ENCODE results near the gene MACROD2.
A peak's percentile ranks its signal among the peaks of the same experiment; 100 is the strongest.

MACROD2 gene

DNA sequence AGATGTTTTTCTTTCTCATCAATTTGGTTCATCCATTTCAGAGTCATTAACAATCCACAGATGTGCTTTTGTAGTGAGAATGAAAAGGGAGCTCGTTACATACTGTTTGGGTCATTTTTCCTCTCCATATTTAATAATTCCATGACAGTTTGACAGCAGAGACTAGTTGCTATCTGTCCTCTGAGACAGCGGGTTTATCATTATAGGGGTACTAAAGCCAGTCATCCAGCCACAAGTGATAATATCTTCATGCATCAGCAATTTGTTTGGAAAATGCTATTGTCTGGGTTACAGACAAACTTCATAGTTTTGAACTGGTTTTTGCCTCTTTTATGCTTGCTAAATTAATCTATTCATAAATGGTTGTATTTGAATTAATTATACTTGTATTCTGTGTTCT is 692.7 kb downstream of the MACROD2 start:
- FAIRE-seq = no peak
- no peak for DNase-seq (ENCODE audit: insufficient read length, low spot score)

DNA sequence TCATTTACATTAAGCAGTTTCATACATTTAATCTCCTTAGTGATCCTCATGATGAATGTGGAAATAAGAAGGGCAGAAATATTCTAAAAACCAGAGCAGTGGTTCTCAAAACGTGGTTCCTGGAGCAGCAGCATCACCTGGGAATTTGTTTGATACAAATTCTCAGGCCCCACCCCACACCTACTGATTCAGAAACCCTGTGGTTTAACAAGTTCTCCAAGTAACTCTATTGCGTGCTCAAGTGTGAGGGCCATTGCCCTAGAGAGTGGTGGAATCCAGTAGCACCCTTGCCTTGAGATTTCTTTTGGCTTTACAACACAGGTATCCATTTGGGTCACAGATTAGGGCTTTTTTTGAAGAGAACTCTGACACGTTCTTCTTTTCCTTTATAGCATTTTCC is 696.7 kb downstream of the MACROD2 start:
- DNase-seq (ENCODE audit: insufficient read length, low spot score) (no peak), FAIRE-seq (no peak)

DNA sequence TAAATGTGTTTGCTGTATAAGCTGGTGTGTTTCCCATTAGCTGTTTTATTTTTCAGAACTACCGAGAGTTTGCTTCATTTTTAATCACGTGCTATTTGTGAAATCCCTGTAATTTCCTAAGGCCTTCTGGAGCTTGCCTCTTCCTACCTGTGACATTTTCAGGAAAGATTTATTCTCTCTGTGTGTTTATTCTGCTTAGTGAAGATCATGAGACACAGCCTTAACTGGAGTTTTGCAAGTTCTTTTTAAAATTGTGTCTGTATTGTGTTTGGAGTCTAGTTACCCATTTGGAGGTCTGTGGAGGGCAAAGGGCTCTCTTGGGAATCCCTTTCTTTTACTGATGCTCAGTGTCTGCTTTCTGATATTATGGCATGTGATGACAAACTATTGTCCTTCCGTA is 701.2 kb downstream of the MACROD2 start:
- no peak for FAIRE-seq
- DNase-seq (ENCODE audit: insufficient read length, low spot score) = no peak

DNA sequence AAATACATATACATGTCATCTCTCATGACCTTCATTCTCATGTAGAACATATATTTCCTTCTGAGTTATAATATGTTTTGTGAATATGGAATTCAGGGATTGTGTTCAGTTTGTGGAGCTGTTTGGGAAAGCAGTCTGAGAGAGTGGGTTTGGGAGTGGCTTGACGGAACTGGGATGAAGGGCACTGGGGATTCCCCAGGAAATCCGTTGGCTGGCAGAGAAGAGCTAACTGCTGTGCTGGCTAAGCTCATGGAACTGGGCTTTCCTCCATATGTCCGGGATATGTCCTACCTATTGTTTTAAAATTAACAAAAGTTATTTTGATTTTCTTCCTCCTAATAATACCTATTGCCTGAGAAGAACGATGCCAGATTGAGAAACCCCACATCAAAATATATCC is 701.6 kb downstream of the MACROD2 start:
- no peak for FAIRE-seq
- no peak for DNase-seq (ENCODE audit: insufficient read length, low spot score)

DNA sequence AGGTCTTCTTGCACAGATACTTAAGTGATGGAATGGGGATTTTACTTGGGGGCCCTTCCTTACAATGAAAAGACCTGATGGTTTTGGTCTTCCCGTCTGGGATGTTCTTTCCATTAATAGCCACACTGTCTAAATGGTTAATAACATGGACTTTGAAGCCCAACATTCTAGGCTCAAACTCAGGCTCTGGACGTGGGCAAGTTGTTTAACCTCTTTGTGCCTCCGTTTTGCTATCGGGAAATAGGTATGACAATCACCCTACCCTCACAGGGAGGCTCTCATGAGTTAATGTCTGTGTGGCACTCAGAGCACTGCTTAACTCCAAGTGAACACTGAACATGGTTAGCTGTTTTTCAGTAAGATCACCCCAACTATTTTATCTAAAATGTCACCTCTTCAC is 702.8 kb downstream of the MACROD2 start:
- no peak for FAIRE-seq
- DNase-seq (ENCODE audit: insufficient read length, low spot score) = no peak

DNA sequence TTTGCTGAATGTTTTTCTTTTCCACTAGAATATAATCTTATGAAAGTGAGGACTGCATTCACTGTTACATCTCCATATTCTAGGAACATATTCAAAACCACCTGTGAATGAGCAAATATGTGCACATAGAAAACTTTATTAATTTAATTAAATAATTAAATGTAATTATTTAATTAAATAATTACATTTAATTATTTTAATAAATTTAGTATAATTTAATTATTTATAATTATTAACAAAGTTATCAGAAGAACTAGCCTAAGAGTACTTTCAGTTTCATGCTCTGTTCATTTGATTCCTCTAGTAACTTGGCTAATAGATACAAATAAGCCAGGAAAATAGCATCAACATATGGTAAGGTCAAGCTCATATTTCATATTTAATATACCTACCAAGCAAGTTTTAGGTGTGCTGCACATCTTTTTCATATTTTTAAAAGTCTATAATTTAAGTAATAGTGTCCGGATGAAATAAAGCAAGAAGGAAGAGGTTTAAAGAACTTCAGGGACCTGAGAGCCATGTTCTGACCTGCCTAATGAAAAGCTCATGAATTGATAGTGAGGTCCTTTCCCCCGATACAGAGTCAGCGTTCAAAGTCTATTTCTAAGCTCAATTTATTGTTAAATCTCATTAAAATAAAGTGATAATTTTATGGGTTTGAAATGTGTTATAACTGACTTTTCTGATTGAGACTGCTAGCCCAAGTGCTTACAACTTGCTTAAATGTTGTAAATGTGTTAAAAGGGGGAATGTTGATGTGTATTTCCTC is 703.5 kb downstream of the MACROD2 start:
- FAIRE-seq = no peak
- DNase-seq (ENCODE audit: insufficient read length, low spot score) = no peak

DNA sequence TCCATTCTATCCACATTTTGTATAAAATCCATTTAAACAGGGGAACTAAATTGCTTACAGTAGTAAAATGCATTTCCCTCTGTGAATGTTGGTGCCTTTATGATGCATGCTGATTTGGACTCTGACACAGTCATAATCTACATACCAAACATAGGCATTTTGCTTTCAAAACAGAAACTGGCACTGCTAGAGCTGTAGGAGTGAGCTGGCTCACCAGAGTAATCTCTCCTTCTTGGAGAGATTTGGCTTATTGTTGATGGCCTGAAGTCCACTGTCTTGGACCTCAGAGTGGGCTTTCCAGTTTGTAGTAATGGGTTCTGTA is 705.3 kb downstream of the MACROD2 start:
- DNase-seq (ENCODE audit: insufficient read length, low spot score) (no peak), FAIRE-seq (peak; percentile 40)

DNA sequence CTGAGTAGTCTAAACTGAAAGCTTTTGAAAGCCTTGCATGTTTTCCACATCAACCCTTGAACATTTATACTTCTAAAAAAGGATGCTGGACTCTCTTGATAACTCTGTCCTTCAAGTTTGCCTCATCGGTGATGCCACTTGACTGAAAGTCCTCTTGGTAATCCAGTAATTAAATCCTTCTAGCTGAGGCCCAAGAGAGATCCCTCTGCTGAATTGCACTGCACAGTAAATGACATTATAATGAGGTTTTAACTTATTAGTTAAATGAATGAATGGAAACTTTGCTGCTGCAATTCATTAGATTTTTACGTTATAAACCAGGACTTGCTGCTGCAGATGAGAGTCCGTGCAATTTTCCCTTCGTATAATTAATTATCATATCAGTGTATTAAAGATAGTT is 706.0 kb downstream of the MACROD2 start:
- FAIRE-seq (no peak), DNase-seq (ENCODE audit: insufficient read length, low spot score) (no peak)

DNA sequence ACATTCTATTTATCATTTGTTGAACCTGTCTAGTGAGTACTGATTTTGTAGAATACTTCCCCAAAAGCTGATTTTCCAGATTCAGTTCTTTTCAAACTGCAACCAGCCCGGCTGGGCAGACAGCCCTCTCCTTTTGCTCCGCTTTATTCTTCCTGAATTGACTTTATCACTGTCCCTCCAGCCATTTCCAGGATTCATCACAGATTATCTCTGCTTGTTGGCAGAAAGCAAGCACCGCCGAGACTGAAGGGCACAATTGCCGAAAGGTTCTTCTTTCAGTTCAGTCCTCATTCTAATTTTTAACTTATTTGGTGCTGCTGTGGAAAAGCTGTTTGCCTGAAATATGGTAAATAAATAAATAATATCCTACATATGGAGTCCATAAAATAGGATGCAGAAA is 711.2 kb downstream of the MACROD2 start:
- no peak for FAIRE-seq

DNA sequence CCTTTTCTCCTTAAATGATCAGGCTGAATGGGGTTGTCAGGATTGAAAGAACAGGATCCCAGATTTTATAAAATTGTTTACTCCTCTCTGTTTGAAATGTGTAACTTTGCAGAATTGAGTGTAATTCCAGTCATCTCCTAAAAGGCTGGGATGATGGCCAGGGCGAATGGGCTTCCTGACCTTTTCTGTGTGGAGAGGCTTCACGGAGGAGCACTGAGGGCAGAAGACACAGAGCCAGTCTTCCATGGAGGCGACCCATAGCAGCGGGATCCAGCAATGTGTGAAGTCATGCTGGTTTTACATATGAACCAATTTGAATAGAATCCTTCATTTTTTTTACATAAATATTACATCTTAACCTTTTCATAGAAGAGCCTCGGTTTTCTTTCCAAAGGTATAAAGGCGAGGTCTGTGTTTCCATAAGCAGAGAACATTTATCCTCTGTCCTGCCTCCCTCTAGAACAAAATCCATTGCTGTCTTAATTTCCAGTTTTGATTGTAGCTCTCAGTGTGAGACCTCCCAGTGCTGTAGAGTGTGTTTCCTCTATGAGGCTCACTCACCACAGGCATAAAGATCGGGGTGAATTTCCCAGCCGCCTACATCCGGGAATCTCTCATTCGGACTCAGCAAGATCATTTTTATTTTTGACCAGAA is 711.8 kb downstream of the MACROD2 start:
- DNase-seq (ENCODE audit: insufficient read length, low spot score) (no peak), FAIRE-seq (no peak)

More for the DNA sequence above, 711.2 kb downstream of the MACROD2 start:
- no peak for DNase-seq (ENCODE audit: insufficient read length, low spot score)

DNA sequence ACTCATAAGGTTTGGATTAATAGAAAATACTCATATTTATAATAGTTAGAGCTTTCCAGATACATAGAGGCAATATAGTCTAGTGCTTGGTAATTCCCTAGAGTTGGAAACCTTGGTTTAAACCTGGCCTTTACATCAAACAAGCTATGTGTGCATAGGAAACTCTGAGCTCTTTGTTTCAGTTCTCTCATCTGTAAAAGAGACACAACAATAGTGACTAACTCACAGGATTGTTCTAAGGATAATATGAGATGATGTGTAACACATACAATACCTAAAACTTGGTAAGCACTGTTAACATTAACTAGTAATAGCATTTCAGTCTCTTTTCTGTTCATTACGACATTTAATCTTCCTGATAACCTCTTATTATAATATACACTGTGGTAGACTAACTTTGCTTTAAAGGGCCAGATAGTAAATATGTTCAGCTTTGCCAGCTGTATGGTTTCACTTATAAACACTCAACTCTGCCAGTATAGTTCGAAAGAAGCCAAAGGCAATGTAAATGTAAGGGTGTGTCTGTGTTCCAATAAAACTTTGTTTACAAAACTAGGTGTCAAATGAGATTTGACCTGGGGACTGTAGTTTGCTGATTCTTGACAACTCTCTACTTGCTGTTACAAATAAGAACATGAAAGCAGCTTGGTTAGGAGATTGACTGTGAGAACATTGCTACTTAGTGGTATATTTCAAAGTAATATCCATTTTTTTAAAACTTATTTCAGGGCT is 712.7 kb downstream of the MACROD2 start:
- DNase-seq (ENCODE audit: insufficient read length, low spot score) (no peak), FAIRE-seq (no peak)

DNA sequence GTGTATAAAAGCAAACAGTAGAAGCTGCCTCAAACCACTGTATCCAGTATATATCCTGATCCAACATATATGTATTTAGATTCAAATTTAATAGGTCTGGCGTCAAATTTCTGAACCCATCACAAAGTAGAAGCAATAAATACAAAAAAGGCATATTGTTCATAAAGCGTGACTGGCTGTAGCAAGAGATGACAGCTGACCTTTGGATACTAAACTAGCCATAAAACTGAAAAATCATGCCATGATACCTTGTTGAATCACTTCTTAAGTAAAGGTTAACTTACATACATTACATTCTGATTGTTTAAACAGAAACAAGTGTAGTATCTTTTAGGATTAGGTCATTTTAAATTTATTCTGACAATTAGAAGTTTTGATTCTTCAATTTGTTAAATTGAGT is 714.1 kb downstream of the MACROD2 start:
- DNase-seq (ENCODE audit: insufficient read length, low spot score) (no peak), FAIRE-seq (no peak)

DNA sequence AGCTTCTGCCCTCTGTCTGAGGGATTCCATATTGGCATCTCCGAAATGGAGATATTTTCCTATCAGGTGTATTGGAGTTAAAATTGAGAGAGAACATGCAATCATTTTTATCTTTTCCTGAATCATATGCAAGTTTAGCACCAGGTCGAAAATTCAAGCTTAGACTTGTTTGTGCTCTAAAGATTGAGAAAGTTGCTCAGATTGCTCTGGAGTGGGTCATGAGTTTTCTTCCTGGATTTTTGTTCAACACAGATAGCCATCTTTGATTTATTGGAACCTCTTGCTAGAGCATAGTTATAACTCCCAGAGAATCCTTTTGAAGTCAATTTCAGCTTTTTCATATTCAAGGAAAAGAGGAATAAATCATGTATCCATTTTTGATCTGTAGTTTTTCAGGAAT is 715.6 kb downstream of the MACROD2 start:
- FAIRE-seq = no peak

DNA sequence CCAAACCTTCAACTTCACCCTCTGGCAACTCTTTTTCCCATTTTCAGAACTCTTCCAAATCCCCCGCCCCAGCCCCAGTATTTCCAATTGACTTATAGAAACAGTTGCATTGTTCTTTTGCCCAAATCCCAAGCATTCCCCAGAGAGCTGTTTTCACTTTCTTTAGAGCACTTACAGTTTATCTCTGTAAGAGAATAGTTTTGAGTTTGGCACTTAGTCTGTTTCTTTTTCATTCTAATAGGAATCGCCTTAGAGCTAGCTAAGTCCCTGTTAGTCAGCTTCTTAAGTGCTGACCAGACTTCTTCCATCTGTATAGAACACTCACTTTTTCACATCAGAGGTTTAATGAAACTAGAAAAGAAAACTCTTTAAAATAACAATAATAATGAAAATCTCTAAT is 716.3 kb downstream of the MACROD2 start:
- FAIRE-seq (no peak), DNase-seq (ENCODE audit: insufficient read length, low spot score) (no peak)

More for the DNA sequence above, 715.6 kb downstream of the MACROD2 start:
- DNase-seq (ENCODE audit: insufficient read length, low spot score) = no peak

DNA sequence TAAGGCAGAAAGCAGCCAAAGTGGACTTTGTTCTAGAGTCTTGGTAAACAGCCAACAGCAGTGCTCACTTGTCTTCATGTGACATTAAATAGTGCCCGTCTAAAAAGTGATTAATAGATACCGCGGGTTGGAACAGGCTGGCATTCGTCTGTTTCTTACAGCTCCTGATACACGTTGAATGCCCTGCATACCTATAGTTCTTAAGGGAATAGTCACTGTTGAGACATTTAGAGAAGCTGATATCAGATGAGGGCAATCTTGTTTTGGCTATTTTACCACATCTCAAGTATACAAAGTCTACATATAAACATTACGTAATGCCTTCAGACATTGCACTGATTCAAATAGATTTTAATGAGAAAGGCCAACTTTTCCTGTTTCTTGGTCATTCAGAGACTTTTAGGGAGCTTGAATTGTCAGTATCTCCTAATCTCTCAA is 717.0 kb downstream of the MACROD2 start:
- FAIRE-seq (no peak), DNase-seq (ENCODE audit: insufficient read length, low spot score) (no peak)

DNA sequence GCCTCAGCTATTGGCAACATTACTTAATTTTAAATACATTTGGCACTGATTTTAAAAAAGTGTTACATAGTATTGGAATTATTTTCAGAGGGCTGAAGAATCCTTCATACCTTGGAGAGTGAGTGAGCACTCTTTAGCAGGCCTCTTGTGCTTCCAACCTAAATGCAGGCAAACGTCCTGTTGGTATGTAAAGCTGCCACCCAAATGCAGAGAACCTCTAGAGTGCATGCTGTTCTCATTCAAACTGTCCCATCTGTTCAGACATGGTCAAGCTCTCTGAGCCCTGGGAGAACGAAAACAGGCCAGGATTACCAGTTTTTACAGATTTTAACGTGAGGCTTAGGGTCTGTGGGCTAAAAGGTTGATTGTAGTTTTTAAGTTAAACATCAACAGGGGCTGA is 720.1 kb downstream of the MACROD2 start:
- no peak for DNase-seq (ENCODE audit: insufficient read length, low spot score)
- no peak for FAIRE-seq

DNA sequence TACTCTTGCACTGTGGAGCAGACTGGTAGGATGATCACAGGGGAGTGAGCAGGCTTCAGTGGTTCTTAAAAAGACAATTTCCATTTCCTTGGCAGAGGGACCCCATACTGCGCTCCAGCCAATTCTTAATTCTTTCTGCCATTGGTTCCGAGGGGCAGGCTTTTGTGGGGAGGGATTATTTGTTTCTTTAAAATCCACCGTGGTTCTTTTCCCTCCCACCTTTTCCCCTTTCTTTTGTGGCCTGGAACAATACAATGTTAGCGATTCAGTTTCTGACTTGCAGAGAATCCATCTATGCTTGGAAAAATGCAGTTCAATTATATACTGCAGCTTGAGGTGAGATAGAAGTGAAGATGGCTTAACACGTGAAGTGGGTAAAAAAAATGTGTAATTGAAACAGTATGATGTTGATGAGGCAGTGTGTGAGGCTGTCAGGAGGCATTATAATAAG is 721.1 kb downstream of the MACROD2 start:
- DNase-seq (ENCODE audit: insufficient read length, low spot score) (no peak), FAIRE-seq (no peak)

DNA sequence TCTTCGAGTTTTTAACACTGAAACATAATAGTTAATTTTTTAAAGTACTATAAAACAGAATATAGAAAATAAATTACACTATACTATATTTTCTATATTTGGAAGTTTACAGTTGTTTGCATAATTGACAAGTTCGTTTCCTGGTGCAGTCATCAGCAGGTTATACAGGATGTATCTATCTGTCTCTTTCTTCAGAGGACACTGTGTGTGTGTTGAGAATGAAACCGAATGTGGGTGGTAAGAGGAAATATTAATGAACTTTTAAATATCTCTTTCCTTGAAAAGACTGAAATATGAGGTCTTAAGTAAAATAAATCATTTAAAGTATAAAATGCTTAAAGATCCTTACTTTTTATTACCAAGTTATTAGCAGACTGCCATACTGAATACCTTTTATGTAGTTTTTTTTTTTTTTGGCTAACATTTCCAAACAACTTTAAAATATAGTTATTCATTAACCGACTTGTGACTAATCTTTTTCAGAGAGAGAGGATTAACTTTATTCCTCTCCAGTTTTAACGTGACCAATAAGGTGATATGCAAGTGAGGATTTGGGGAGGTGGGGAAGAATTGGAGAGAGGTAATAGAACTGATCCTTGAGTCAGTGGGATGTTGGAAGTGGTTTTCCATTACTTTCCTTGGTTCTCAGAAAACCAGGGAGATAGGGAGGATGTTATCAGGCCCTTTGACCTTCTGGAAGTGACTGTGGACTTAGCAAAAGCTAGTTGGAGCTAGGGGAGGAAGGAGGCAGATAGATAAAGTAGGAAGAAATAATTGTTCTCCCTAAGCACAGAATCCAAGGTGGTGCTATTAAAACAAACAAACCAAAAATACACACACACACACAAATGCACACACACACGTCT is 722.1 kb downstream of the MACROD2 start:
- DNase-seq (ENCODE audit: insufficient read length, low spot score) = peak; percentile 15
- FAIRE-seq = peak; percentile 48

DNA sequence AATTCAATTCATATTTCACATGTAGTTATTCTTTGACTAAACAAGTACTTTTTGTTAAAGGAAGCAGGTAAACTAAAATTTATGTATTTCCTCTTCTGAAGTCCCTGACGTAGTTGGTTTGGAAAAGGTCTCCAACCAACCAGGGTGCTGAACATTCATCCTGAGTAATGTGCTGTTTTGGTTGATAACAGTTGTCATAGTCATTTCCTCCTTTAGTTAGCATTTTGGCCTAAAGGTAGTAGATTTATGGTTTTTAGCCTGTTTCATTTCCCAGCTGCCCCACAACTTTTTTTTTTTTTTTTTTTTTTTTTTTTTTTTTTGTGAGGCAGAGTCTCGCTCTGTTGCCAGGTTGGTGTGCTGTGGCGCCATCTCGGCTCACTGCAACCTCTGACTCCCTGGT is 724.9 kb downstream of the MACROD2 start:
- no peak for DNase-seq (ENCODE audit: insufficient read length, low spot score)
- FAIRE-seq = no peak

DNA sequence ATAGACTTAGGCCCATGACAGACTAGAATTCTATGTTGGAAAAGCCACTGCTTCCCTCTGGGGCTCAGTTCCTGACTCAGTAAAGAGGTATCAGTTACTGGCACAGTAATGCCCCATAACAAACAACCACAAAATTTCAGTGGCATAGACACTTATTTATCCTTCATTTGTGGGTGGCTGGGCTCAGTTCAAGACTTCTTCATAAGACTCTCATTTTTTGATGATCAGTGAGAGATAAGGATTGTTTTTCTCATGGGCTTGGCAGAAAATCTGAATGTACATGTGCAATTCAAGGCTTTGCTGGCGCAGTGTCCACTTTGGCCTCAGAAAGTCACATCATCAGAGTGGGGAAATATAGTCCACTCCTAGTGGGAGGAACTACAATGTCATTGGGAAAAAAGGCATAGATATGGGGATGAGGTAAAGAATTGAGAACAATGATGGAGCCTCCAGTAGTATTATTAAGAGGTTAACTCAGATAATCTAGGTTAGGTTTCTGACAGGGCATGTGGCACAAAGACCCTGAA is 726.7 kb downstream of the MACROD2 start:
- DNase-seq (ENCODE audit: insufficient read length, low spot score) (no peak), FAIRE-seq (no peak)

DNA sequence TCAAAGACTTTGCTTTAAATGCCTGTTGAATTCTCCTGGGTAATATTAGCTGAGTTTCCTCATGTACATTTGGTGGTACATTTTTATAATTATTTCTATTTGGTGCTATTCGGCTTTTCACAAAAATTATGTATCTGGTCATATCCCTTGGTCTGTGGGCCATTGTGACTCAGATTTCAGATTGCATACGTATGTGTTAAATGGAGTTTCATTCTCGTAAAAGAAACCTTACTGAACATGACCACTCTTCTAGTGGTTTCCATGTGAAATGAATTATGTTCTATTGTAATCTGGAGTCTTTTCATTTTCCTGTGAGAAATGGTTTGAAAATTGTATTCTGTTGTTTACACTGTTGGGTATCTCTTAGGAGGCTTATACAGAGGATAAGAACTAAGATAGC is 728.3 kb downstream of the MACROD2 start:
- no peak for FAIRE-seq

More for the DNA sequence above, 728.3 kb downstream of the MACROD2 start:
- DNase-seq (ENCODE audit: insufficient read length, low spot score) = no peak

All from GM19239 (cell line).